Astrocyte (in vitro differentiated cells and primary cell): Measurements from ENCODE around the gene LMTK3. TPM values are rescaled to one million over a fixed set of nuclear protein-coding genes. Genes with fewer than 3 reads are reported as not detected.

Experiments
- DNase-seq: peaks from one replicate; pipeline ENCODE4 v3.0.0-alpha.2; 2010; ENCODE audit warnings: low read depth
- FAIRE-seq: peaks from 2 replicates; lab custom pipeline; 2011; peaks lifted over from hg19 to GRCh38; lab: Jason Lieb, UNC
- H2AFZ ChIP-seq: 2 replicates; pipeline ENCODE4 v1.6.0; 2012; ENCODE audit warnings: low read depth, low read length, inconsistent platforms
- H3K27ac ChIP-seq: 2 replicates; pipeline ENCODE4 v1.5.1; 2011; ENCODE audit warnings: low read depth, low read length, inconsistent platforms
- H3K27me3 ChIP-seq: 2 replicates; pipeline ENCODE4 v1.6.0; 2011; ENCODE audit warnings: low read length, inconsistent platforms; ENCODE audit not compliant: insufficient read depth
- H3K36me3 ChIP-seq: 2 replicates; pipeline ENCODE4 v1.5.1; 2011; ENCODE audit warnings: low read length, inconsistent platforms; ENCODE audit not compliant: insufficient read depth
- H3K4me1 ChIP-seq: 2 replicates; pipeline ENCODE4 v1.5.1; 2011; ENCODE audit warnings: low read length, inconsistent platforms; ENCODE audit not compliant: insufficient read depth
- H3K4me2 ChIP-seq: 2 replicates; pipeline ENCODE4 v1.6.0; 2012; ENCODE audit warnings: low read length, inconsistent platforms
- H3K4me3 ChIP-seq: 2 replicates; pipeline ENCODE4 v1.5.1; 2011; ENCODE audit warnings: low read depth, mild to moderate bottlenecking, low read length, inconsistent platforms; ENCODE audit not compliant: insufficient read depth
- H3K79me2 ChIP-seq: 2 replicates; pipeline ENCODE4 v1.6.0; 2012; ENCODE audit warnings: mild to moderate bottlenecking, low read length, inconsistent platforms; ENCODE audit not compliant: insufficient read depth
- H3K9ac ChIP-seq: 2 replicates; pipeline ENCODE4 v1.6.0; 2012; ENCODE audit warnings: mild to moderate bottlenecking, low read length, inconsistent platforms
- H3K9me3 ChIP-seq: 2 replicates; pipeline ENCODE4 v1.5.1; 2012; ENCODE audit warnings: low read depth, mild to moderate bottlenecking, low read length, inconsistent platforms; ENCODE audit not compliant: insufficient read depth
- H4K20me1 ChIP-seq: 2 replicates; pipeline ENCODE4 v1.6.0; 2012; ENCODE audit warnings: low read length, inconsistent platforms; ENCODE audit not compliant: insufficient read depth
- H3K27ac Mint-ChIP-seq: one replicate; pipeline ENCODE4 v1.8.0; 2021; ENCODE audit warnings: mild to moderate bottlenecking, mixed read lengths; ENCODE audit not compliant: unreplicated experiment
- H3K27me3 Mint-ChIP-seq: one replicate; pipeline ENCODE4 v1.8.0; 2021; ENCODE audit warnings: low read depth, mixed read lengths; ENCODE audit not compliant: unreplicated experiment
- H3K36me3 Mint-ChIP-seq: one replicate; pipeline ENCODE4 v1.8.0; 2021; ENCODE audit warnings: low read depth, mixed read lengths; ENCODE audit not compliant: unreplicated experiment
- H3K4me1 Mint-ChIP-seq: one replicate; pipeline ENCODE4 v1.8.0; 2021; ENCODE audit warnings: low read depth, mixed read lengths; ENCODE audit not compliant: unreplicated experiment
- H3K4me3 Mint-ChIP-seq: one replicate; pipeline ENCODE4 v1.8.0; 2021; ENCODE audit warnings: mild to moderate bottlenecking, moderate library complexity, mixed read lengths; ENCODE audit not compliant: unreplicated experiment
- H3K9me3 Mint-ChIP-seq: one replicate; pipeline ENCODE4 v1.8.0; 2021; ENCODE audit warnings: mild to moderate bottlenecking, mixed read lengths; ENCODE audit not compliant: unreplicated experiment
- CTCF ChIP-seq: IDR thresholded peaks from 2 replicates; pipeline ENCODE4 v1.5.1; 2011; ENCODE audit warnings: low read depth, mild to moderate bottlenecking, inconsistent platforms, low read length, moderate library complexity; ENCODE audit not compliant: insufficient read depth
- EZH2 ChIP-seq: IDR thresholded peaks from 2 replicates; pipeline ENCODE4 v1.6.1; 2012; ENCODE audit warnings: mild to moderate bottlenecking, low read length, inconsistent platforms; ENCODE audit not compliant: insufficient read depth
- total RNA-seq: library from RNA; stranded (reverse); gene quantifications from 2 replicates; pipeline ENCODE4 v1.2.1, GENCODE V29; 2021

The LMTK3 gene
- total RNA-seq, 1 donor from 2014 or later: 6.2 TPM

GRCh38 chr19:48473161-48473966 is 38.3 kb downstream of the LMTK3 start:
- Histone ChIP-seq H3K27ac (no peak overlapping the region), H2AFZ (no peak overlapping the region), H3K4me3 (no peak overlapping the region), H3K9me3 (no peaks in the 10 kb centered on the region), H3K27me3 (no peaks in the 10 kb centered on the region), H3K9ac (no peak overlapping the region), H3K79me2 (peaks cover 45% of the 10 kb centered on the region), H4K20me1 (peaks cover 81% of the 10 kb centered on the region), H3K4me1 (peaks cover 13% of the 10 kb centered on the region), H3K4me2 (no peak overlapping the region), H3K36me3 (peaks cover 49% of the 10 kb centered on the region)
- Mint-ChIP-seq H3K27ac (no peak overlapping the region), H3K9me3 (no peaks in the 10 kb centered on the region), H3K36me3 (peaks cover 31% of the 10 kb centered on the region), H3K4me3 (no peak overlapping the region), H3K27me3 (no peaks in the 10 kb centered on the region), H3K4me1 (peaks cover 14% of the 10 kb centered on the region)
- no peak for FAIRE-seq
- TF ChIP-seq EZH2 (no peak), CTCF (no peak)
- DNase-seq: no peak

- Histone ChIP-seq H3K36me3 (peaks cover 47% of the 10 kb centered on the region), H3K4me2 (no peak overlapping the region), H3K4me3 (no peak overlapping the region), H3K79me2 (peaks cover 45% of the 10 kb centered on the region), H2AFZ (no peak overlapping the region), H3K9me3 (no peaks in the 10 kb centered on the region), H3K9ac (no peak overlapping the region), H3K27me3 (no peaks in the 10 kb centered on the region), H4K20me1 (peaks cover 67% of the 10 kb centered on the region), H3K4me1 (peaks cover 18% of the 10 kb centered on the region), H3K27ac (no peak overlapping the region)
- Mint-ChIP-seq H3K4me3 (no peak overlapping the region), H3K9me3 (peaks cover 2% of the 10 kb centered on the region), H3K4me1 (peaks cover 14% of the 10 kb centered on the region), H3K27me3 (no peaks in the 10 kb centered on the region), H3K27ac (no peak overlapping the region), H3K36me3 (peaks cover 31% of the 10 kb centered on the region)
- FAIRE-seq: no peak
- TF ChIP-seq EZH2: no peak
- TF ChIP-seq CTCF: no peak
- DNase-seq: no peak
Observed at GRCh38 chr19:48471836-48472235, 39.8 kb downstream of the LMTK3 start.

- no peaks in the 10 kb centered on the region for H3K27me3 Mint-ChIP-seq
- peaks cover 2% of the 10 kb centered on the region for H3K9me3 Mint-ChIP-seq
- Histone ChIP-seq H3K4me3 (no peak overlapping the region), H3K9me3 (no peaks in the 10 kb centered on the region), H3K27me3 (no peaks in the 10 kb centered on the region), H2AFZ (no peak overlapping the region), H3K36me3 (peaks cover 41% of the 10 kb centered on the region), H3K79me2 (peaks cover 45% of the 10 kb centered on the region), H3K4me2 (peak overlapping the region; percentile 98), H3K9ac (peak overlapping the region; percentile 98), H4K20me1 (peaks cover 61% of the 10 kb centered on the region), H3K4me1 (peaks cover 24% of the 10 kb centered on the region), H3K27ac (no peak overlapping the region)
- peaks cover 28% of the 10 kb centered on the region for H3K36me3 Mint-ChIP-seq
- H3K4me3 Mint-ChIP-seq: peak overlapping the region; percentile 92
- TF ChIP-seq CTCF (no peak), EZH2 (no peak)
- FAIRE-seq (no peak), DNase-seq (no peak)
- H3K4me1 Mint-ChIP-seq: peaks cover 16% of the 10 kb centered on the region
- H3K27ac Mint-ChIP-seq: peak overlapping the region; percentile 78
Observed at GRCh38 chr19:48470856-48471255, 40.8 kb downstream of the LMTK3 start.
